ENCODE measurements around the gene DIP2C.

The DIP2C gene

DNA sequence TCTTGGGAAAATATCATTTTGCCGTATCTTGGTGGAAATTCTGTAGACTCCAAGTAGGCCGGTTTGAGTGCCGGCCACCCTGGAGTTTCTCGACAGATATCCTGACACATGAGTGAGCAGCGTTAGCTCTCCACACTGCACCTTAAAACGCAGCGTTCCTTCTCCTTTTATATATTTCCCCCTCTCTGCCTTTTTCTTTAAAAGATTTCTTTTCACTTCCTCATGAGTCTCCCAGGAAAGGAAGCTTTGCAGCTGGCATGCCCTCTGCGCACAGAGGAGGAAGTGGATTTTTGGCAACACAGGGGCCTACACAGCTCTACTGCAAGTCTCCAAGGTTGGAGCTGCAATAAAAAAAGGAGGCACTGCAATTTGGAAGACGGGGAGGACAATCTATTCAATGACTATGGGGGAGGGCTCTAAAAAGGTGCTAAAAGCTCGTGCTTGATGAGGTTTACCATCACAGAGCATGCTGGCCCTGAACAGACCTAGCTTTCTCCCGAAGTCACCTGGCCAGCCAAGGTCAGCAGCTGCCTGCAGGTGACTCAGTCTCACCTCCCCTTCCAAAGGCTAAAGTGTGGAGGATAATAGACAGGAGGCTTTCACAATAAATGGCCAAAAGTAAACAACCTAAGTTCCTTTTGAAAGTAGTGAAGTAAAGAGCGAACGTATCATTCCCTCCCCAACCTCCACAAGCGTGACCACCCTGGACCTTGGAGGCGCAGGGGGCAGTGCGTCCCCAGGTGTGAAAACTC lies 301.4 kb downstream of the DIP2C start:
- no peaks in the 10 kb centered on the region for H3K9me3 Mint-ChIP-seq (ENCODE audit: low read depth)
- no peak overlapping the region for H3K27ac Mint-ChIP-seq
- H3K36me3 Mint-ChIP-seq, result peaks cover 2% of the 10 kb centered on the region
- H3K4me3 Mint-ChIP-seq, result no peak overlapping the region
- no peaks in the 10 kb centered on the region for H3K27me3 Mint-ChIP-seq
- no peaks in the 10 kb centered on the region for H3K4me1 Mint-ChIP-seq (ENCODE audit: low read depth)

GRCh38 chr10:387593-387891 lies 301.9 kb downstream of the DIP2C start:
- H3K4me1 Mint-ChIP-seq (ENCODE audit: low read depth), result peaks cover under 1% of the 10 kb centered on the region
- no peaks in the 10 kb centered on the region for H3K9me3 Mint-ChIP-seq (ENCODE audit: low read depth)
- no peak overlapping the region for H3K4me3 Mint-ChIP-seq
- peaks cover 2% of the 10 kb centered on the region for H3K36me3 Mint-ChIP-seq
- no peaks in the 10 kb centered on the region for H3K27me3 Mint-ChIP-seq
- no peak overlapping the region for H3K27ac Mint-ChIP-seq

DNA sequence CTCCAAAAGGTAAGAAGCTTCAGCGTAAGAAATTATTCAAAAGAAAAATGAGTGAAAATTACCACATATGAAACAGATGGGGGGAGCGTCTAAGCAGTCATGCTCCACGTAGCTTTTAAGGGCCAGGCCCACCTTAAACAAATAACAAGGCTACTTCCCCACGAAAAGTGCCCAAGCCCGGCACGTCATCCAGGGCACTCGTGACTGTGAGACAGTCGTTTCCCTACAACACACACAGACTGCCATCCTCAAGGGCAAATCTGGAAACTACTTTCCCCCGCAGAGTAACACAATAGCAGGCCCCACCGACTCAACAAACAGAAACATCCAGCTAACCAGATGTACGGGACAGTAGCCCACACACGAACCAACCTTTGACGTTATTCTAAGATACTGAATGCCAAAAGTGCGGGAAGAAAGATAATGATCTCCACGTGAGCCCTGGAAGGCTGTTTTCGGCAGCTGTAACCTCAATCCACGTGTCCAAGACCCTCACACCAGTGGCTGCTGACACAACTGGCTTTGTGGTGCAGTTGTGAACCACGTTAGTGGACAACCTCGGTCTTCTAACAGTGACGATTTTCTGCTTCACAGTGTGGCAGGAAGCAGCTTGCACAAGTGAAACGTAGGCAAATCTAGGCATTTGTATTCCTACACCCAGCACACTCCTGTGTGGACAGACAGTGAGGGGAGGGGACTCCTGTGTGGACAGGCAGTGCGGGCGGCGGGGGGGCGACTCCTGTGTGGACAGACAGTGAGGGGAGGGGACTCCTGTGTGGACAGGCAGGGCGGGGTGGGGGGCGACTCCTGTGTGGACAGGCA lies 302.5 kb downstream of the DIP2C start:
- Mint-ChIP-seq H3K27ac (no peak overlapping the region), H3K4me3 (no peak overlapping the region)

DNA sequence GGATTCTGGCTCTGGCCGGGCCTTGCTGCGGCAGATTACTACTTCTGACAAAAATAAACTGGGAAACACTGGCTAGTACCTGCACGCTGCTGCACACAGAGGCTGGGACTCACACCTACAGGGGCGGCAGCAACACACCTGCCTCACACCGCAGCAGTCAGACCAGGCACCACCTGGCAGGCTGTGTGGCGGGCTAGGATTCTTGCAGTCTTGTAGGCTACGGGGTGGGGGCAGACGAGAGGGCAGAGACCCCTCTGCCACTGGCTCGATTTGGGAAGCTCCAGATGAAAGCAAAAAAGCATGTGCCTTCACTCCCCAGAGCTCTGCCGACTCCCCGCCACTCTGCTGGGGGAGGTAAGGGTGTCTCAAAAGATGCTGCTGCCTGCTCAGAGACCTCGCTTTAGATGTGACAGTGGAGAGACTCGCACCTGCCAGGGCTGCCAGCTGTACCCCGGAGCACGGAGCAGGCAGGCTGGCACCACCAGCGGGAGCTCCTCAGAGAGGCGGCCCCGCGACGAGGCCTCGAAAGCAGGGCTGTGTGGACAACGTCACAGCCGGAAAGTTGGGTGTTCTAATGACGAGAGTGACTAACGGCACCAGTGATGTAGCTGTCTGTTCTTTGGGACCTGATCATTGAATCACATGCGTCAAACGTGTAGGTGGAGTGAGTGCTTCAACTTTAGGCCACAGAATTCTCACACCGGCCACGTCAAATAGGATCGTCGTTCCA lies 303.7 kb downstream of the DIP2C start:
- peaks cover 11% of the 10 kb centered on the region for H3K4me1 Mint-ChIP-seq (ENCODE audit: low read depth)
- peaks cover 7% of the 10 kb centered on the region for H3K36me3 Mint-ChIP-seq
- no peak overlapping the region for H3K4me3 Mint-ChIP-seq
- no peak overlapping the region for H3K27ac Mint-ChIP-seq
- no peaks in the 10 kb centered on the region for H3K27me3 Mint-ChIP-seq
- H3K9me3 Mint-ChIP-seq (ENCODE audit: low read depth), result peaks cover 5% of the 10 kb centered on the region

More for the DNA sequence above, 302.5 kb downstream of the DIP2C start:
- Mint-ChIP-seq H3K27me3 (no peaks in the 10 kb centered on the region), H3K36me3 (peaks cover 2% of the 10 kb centered on the region), H3K9me3 (ENCODE audit: low read depth) (peaks cover 1% of the 10 kb centered on the region), H3K4me1 (ENCODE audit: low read depth) (peaks cover 6% of the 10 kb centered on the region)

- Mint-ChIP-seq H3K27me3 (no peaks in the 10 kb centered on the region), H3K4me3 (no peak overlapping the region), H3K4me1 (ENCODE audit: low read depth) (peaks cover 11% of the 10 kb centered on the region), H3K27ac (no peak overlapping the region), H3K36me3 (peaks cover 9% of the 10 kb centered on the region), H3K9me3 (ENCODE audit: low read depth) (peaks cover 5% of the 10 kb centered on the region)
Measured at GRCh38 chr10:384538-385305, 304.7 kb downstream of the DIP2C start.

GRCh38 chr10:383519-383918 lies 305.9 kb downstream of the DIP2C start:
- Mint-ChIP-seq H3K9me3 (ENCODE audit: low read depth) (peaks cover 5% of the 10 kb centered on the region), H3K27me3 (no peaks in the 10 kb centered on the region), H3K4me3 (no peak overlapping the region), H3K27ac (no peak overlapping the region), H3K36me3 (peaks cover 9% of the 10 kb centered on the region), H3K4me1 (ENCODE audit: low read depth) (peaks cover 11% of the 10 kb centered on the region)

DNA sequence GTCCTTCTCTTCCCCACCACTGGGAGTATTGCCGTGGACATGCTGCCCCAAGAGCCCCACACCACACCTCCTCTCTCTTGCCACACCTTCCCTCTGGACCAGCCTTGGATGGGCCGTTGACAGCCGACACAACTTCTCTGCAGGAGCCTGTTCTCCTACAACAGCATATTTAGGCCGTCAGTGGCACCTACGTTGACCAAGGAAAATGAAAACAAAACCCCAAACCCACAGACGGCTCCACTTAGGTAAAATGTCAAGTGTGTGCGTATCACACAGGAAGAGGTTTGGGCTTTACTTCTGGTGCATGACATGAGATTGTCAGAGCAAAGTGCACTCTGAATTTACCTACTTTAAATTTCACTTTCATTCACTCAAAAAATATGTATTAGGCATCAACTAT lies 307.7 kb downstream of the DIP2C start:
- H3K27me3 Mint-ChIP-seq, result no peaks in the 10 kb centered on the region
- H3K4me3 Mint-ChIP-seq, result peak overlapping the region; percentile 27
- peaks cover 9% of the 10 kb centered on the region for H3K36me3 Mint-ChIP-seq
- H3K4me1 Mint-ChIP-seq (ENCODE audit: low read depth), result peaks cover 25% of the 10 kb centered on the region
- H3K9me3 Mint-ChIP-seq (ENCODE audit: low read depth), result peaks cover 5% of the 10 kb centered on the region
- peak overlapping the region; percentile 61 for H3K27ac Mint-ChIP-seq

DNA sequence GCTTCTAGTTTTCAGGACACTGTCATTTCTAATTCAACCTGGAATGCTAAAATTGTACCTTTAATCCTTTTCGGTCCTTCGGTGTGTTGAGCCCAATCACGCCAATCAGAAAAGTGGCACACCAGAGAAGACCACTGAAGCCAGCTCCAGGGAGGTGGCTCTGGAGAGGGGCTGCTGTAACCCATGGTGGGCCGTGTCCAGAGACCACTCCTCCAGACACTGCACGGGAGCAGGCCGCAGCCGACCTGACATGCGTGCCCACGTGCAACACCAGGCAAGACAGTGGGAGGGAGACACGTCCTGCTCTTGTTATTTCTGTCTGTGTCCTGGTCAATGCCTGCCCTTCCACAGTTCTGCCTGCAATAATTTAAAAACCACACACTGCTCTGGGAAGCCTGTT lies 308.1 kb downstream of the DIP2C start:
- Mint-ChIP-seq H3K9me3 (ENCODE audit: low read depth) (peaks cover 5% of the 10 kb centered on the region), H3K36me3 (peaks cover 9% of the 10 kb centered on the region), H3K27ac (peak overlapping the region; percentile 61), H3K27me3 (no peaks in the 10 kb centered on the region), H3K4me3 (no peak overlapping the region), H3K4me1 (ENCODE audit: low read depth) (peaks cover 28% of the 10 kb centered on the region)

- H3K27me3 Mint-ChIP-seq, result no peaks in the 10 kb centered on the region
- peaks cover 5% of the 10 kb centered on the region for H3K9me3 Mint-ChIP-seq (ENCODE audit: low read depth)
- peaks cover 9% of the 10 kb centered on the region for H3K36me3 Mint-ChIP-seq
- no peak overlapping the region for H3K4me3 Mint-ChIP-seq
- no peak overlapping the region for H3K27ac Mint-ChIP-seq
- peaks cover 31% of the 10 kb centered on the region for H3K4me1 Mint-ChIP-seq (ENCODE audit: low read depth)
Measured at GRCh38 chr10:380313-380940, 309.0 kb downstream of the DIP2C start.

GRCh38 chr10:378930-379704 lies 310.4 kb downstream of the DIP2C start:
- H3K27ac Mint-ChIP-seq, result no peak overlapping the region
- no peaks in the 10 kb centered on the region for H3K27me3 Mint-ChIP-seq
- peaks cover 31% of the 10 kb centered on the region for H3K4me1 Mint-ChIP-seq (ENCODE audit: low read depth)
- H3K4me3 Mint-ChIP-seq, result no peak overlapping the region
- peaks cover 9% of the 10 kb centered on the region for H3K36me3 Mint-ChIP-seq
- peaks cover 5% of the 10 kb centered on the region for H3K9me3 Mint-ChIP-seq (ENCODE audit: low read depth)

DNA sequence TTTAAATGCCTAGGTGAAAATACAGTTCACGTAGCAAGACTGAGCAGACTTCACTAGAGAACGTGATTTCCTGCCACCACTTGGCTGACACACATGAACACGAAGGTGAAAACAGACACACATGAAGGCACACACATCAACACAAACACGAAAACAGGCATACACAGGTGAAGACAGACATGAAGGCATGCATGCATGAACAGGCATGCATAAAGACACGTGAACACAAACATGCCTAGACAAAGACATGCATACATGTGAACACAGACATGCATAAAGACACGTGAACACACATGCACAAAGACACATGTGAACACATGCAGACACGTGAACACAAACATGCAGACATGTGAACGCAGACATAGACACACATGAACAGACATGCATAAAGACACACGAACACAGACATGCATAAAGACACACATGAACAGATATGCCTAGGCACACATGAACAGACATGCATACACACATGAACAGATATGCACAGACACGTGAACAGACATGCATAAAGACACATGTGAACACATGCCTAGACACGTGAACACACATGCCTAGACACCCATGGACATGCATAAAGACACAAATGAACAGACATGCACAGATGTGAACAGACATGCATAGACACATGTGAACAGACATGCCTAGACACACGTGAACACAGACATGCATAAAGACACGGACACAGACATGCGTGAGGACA lies 311.1 kb downstream of the DIP2C start:
- Mint-ChIP-seq H3K27me3 (no peaks in the 10 kb centered on the region), H3K4me1 (ENCODE audit: low read depth) (peaks cover 31% of the 10 kb centered on the region), H3K9me3 (ENCODE audit: low read depth) (peaks cover 5% of the 10 kb centered on the region), H3K27ac (no peak overlapping the region), H3K36me3 (peaks cover 7% of the 10 kb centered on the region), H3K4me3 (no peak overlapping the region)

- peaks cover 7% of the 10 kb centered on the region for H3K36me3 Mint-ChIP-seq
- H3K4me1 Mint-ChIP-seq (ENCODE audit: low read depth), result peaks cover 28% of the 10 kb centered on the region
- peak overlapping the region; percentile 20 for H3K4me3 Mint-ChIP-seq
- H3K27me3 Mint-ChIP-seq, result no peaks in the 10 kb centered on the region
- no peak overlapping the region for H3K27ac Mint-ChIP-seq
- H3K9me3 Mint-ChIP-seq (ENCODE audit: low read depth), result peaks cover 5% of the 10 kb centered on the region
Measured at GRCh38 chr10:377228-377627, 312.2 kb downstream of the DIP2C start.

DNA sequence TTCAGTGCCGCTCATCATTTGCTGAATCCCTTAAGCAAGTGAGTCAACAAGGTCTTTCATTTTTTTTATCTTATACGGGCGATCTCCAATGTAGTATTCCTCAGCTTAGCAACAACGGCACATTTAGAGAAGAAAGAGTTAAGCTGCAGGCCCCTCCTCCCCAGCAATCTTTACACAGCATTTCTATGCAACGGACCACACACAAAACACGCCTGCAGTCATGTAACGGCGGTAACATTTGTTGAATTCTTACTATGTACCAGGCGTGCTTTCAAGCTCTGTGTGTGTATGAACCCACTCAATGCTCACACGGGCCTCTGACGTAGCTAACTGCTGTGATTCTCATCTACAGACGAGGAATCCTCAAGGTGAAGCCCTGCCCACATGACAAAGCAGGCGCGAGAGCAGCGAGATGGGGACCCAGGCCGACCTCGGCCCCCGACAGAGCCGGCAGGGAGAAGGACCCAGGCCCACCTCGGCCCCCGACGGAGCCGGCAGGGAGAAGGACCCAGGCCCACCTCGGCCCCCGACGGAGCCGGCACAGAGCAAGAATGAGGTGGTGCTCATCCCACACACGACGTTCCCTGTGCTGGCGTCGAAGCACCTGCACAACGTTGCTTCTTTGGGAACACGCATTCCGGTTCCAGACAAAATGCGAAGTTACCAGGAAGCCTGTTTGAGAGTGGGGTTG lies 313.5 kb downstream of the DIP2C start:
- Mint-ChIP-seq H3K4me3 (no peak overlapping the region), H3K27ac (no peak overlapping the region)

More for the DNA sequence above, 313.5 kb downstream of the DIP2C start:
- Mint-ChIP-seq H3K9me3 (ENCODE audit: low read depth) (no peaks in the 10 kb centered on the region), H3K4me1 (ENCODE audit: low read depth) (peaks cover 20% of the 10 kb centered on the region), H3K27me3 (no peaks in the 10 kb centered on the region), H3K36me3 (peaks cover 2% of the 10 kb centered on the region)
